NCI-H2029 (cell line): Measurements from ENCODE around the gene CCDC12.
"Not testable (repeated sequence)": the region's sequence is repeated elsewhere in the genome, so short reads cannot be mapped to it uniquely, and the experiment has no call there.

Source experiments
- DNase-seq: peaks from one replicate; lab custom pipeline; 2025; lab: John Stamatoyannopoulos, UW

CCDC12 gene

GRCh38 chr3:46979958-46980497, 3.5 kb upstream of the CCDC12 start:
- no peak for DNase-seq

- DNase-seq, result peak; percentile 89
Measured at GRCh38 chr3:46978985-46979944, 2.7 kb upstream of the CCDC12 start, which contains the start of gene NBEAL2. NBEAL2 (plus strand) TSS chr3:46979666; CDS start chr3:46979862, 196 bp downstream.

GRCh38 chr3:46978381-46978780, 1.8 kb upstream of the CCDC12 start:
- no peak for DNase-seq

- no peak for DNase-seq
Measured at GRCh38 chr3:46977811-46978195, 1.3 kb upstream of the CCDC12 start.

- DNase-seq, result no peak
Measured at GRCh38 chr3:46974421-46975171, 1.9 kb downstream of the CCDC12 start.

GRCh38 chr3:46972396-46972795, 4.1 kb downstream of the CCDC12 start:
- no peak for DNase-seq

- no peak for DNase-seq
Measured at GRCh38 chr3:46971742-46972141, 4.8 kb downstream of the CCDC12 start.

GRCh38 chr3:46971151-46971550, 5.4 kb downstream of the CCDC12 start:
- DNase-seq, result no peak

- DNase-seq, result no peak
Measured at GRCh38 chr3:46970391-46971091, 6.0 kb downstream of the CCDC12 start.

GRCh38 chr3:46968783-46969428, 7.6 kb downstream of the CCDC12 start:
- no peak for DNase-seq

- DNase-seq, result no peak
Measured at GRCh38 chr3:46966811-46967210, 9.7 kb downstream of the CCDC12 start.

- no peak for DNase-seq
Measured at GRCh38 chr3:46965151-46965550, 11.4 kb downstream of the CCDC12 start.

GRCh38 chr3:46964038-46964590, 12.4 kb downstream of the CCDC12 start:
- not testable (repeated sequence) for DNase-seq

- no peak for DNase-seq
Measured at GRCh38 chr3:46962990-46963389, 13.6 kb downstream of the CCDC12 start.

- no peak for DNase-seq
Measured at GRCh38 chr3:46962427-46962826, 14.1 kb downstream of the CCDC12 start.

GRCh38 chr3:46960835-46961234, 15.7 kb downstream of the CCDC12 start:
- no peak for DNase-seq

GRCh38 chr3:46960081-46960701, 16.4 kb downstream of the CCDC12 start:
- DNase-seq, result peak; percentile 36

GRCh38 chr3:46959161-46959511, 17.4 kb downstream of the CCDC12 start:
- DNase-seq, result no peak

GRCh38 chr3:46958467-46959160, 17.9 kb downstream of the CCDC12 start:
- no peak for DNase-seq
